Measurements from ENCODE around the gene C11orf68.
"Not testable (repeated sequence)": the region's sequence is repeated elsewhere in the genome, so short reads cannot be mapped to it uniquely, and the experiment has no call there.

C11orf68 gene

GRCh38 chr11:65960824-65961266 lies 42.0 kb upstream of the C11orf68 start:
- TF ChIP-seq CTCF (IDR thresholded peaks at IDR 0.05; ENCODE audit: extremely low read depth, missing control alignments) = no peak

GRCh38 chr11:65958774-65959420 lies 40.0 kb upstream of the C11orf68 start:
- DNase-seq (ENCODE audit: low spot score) = no peak
- no peak for TF ChIP-seq CTCF (IDR thresholded peaks at IDR 0.05; ENCODE audit: extremely low read depth, missing control alignments)

More at GRCh38 chr11:65960824-65961266, 42.0 kb upstream of the C11orf68 start:
- no peak for DNase-seq (ENCODE audit: low spot score)

GRCh38 chr11:65958291-65958690 lies 39.4 kb upstream of the C11orf68 start:
- no peak for TF ChIP-seq CTCF (IDR thresholded peaks at IDR 0.05; ENCODE audit: extremely low read depth, missing control alignments)
- DNase-seq (ENCODE audit: low spot score) = no peak

GRCh38 chr11:65954771-65955170 lies 35.9 kb upstream of the C11orf68 start:
- no peak for TF ChIP-seq CTCF (IDR thresholded peaks at IDR 0.05; ENCODE audit: extremely low read depth, missing control alignments)
- no peak for DNase-seq (ENCODE audit: low spot score)

- TF ChIP-seq CTCF (IDR thresholded peaks at IDR 0.05; ENCODE audit: extremely low read depth, missing control alignments) = no peak
- DNase-seq (ENCODE audit: low spot score) = no peak
Measured at GRCh38 chr11:65953471-65953870, 34.6 kb upstream of the C11orf68 start.

- DNase-seq (ENCODE audit: low spot score) = no peak
Measured at GRCh38 chr11:65952052-65952521, 33.2 kb upstream of the C11orf68 start.

GRCh38 chr11:65951641-65952040 lies 32.8 kb upstream of the C11orf68 start:
- DNase-seq (ENCODE audit: low spot score) = not testable (repeated sequence)

More at GRCh38 chr11:65952052-65952521, 33.2 kb upstream of the C11orf68 start:
- no peak for TF ChIP-seq CTCF (IDR thresholded peaks at IDR 0.05; ENCODE audit: extremely low read depth, missing control alignments)

- not testable (repeated sequence) for DNase-seq (ENCODE audit: low spot score)
Measured at GRCh38 chr11:65950711-65951110, 31.8 kb upstream of the C11orf68 start.

Measured in GM20000 (cell line).